A549 (cell line): ENCODE results near the gene SEMA4D. TPM values are rescaled to one million over a fixed set of nuclear protein-coding genes. Genes with fewer than 3 reads are reported as not detected.
"Not testable (repeated sequence)": the region's sequence is repeated elsewhere in the genome, so short reads cannot be mapped to it uniquely, and the experiment has no call there.

Experiments used
- ATAC-seq, 2 experiments: fragments of 200-7000 bp in 1 of 2; fragments of >200 bp in 1 of 2; cut with Nextera tagmentation in 1 of 2; cut with Tn5 transposase in 1 of 2; 3 replicates each; pipeline versions ENCODE4 v1.8.0 to v1.9.1; 2018 to 2020; ENCODE audit warnings: mild to moderate bottlenecking in 1 of 2, moderate library complexity in 1 of 2
- CTCF ChIA-PET: fragments of 300-600 bp; sonication (Branson Sonifier 250); formaldehyde crosslinking; extraction: SDS; loops from one replicate; lab custom pipeline; 2021; ENCODE audit warnings: antibody characterized with exemption, inconsistent platforms; lab: Yijun Ruan, JAX
- POLR2A ChIA-PET: fragments of 350-600 bp; formaldehyde crosslinking; extraction: SDS; loops from one replicate; lab custom pipeline; 2021; ENCODE audit warnings: antibody characterized with exemption, inconsistent platforms; lab: Yijun Ruan, JAX
- DNase-seq, 2 experiments: peaks; one replicate each; pipeline versions ENCODE4 v3.0.0 to v3.0.0-alpha.2; 2011 to 2016; ENCODE audit warnings: low read depth in 1 of 2, low spot score in 1 of 2
- FAIRE-seq: peaks from 2 replicates; lab custom pipeline; 2011; peaks lifted over from hg19 to GRCh38; lab: Jason Lieb, UNC
- H3K27ac ChIP-seq, 2 experiments: fragments of >200 bp; sonication (Bioruptor Twin); formaldehyde crosslinking; 3 replicates each; pipeline ENCODE4 v1.5.1; 2016 to 2017
- H3K4me1 ChIP-seq: fragments of >200 bp; sonication (Bioruptor Twin); formaldehyde crosslinking; 3 replicates; pipeline ENCODE4 v1.6.1; 2016
- H3K4me2 ChIP-seq: fragments of >200 bp; sonication (Bioruptor Twin); formaldehyde crosslinking; 3 replicates; pipeline ENCODE4 v1.6.1; 2016
- H3K4me3 ChIP-seq: fragments of >200 bp; sonication (Bioruptor Twin); formaldehyde crosslinking; 3 replicates; pipeline ENCODE4 v1.5.1; 2016
- H3K9me3 ChIP-seq: fragments of >200 bp; sonication (Bioruptor Twin); formaldehyde crosslinking; 3 replicates; pipeline ENCODE4 v1.6.1; 2016
- CHD4 ChIP-seq: fragments of 200-600 bp; sonication (generic); IDR thresholded peaks from 2 replicates; pipeline ENCODE4 v1.6.1; 2016; ENCODE audit warnings: antibody characterized with exemption, mild to moderate bottlenecking, borderline replicate concordance
- EHMT2 ChIP-seq: fragments of 200-600 bp; sonication (generic); IDR thresholded peaks from 2 replicates; pipeline ENCODE4 v1.6.1; 2016; ENCODE audit warnings: antibody characterized with exemption, low read depth, mild to moderate bottlenecking, moderate library complexity
- KDM5A ChIP-seq: fragments of 200-600 bp; sonication (generic); IDR thresholded peaks from 2 replicates; pipeline ENCODE4 v1.6.1; 2016; ENCODE audit warnings: antibody characterized with exemption, mild to moderate bottlenecking
- PBX3 ChIP-seq: IDR thresholded peaks from 2 replicates; pipeline ENCODE4 v1.6.1; 2012
- POLR2A ChIP-seq: IDR thresholded peaks from 2 replicates; pipeline ENCODE4 v1.6.1; 2012; ENCODE audit warnings: mild to moderate bottlenecking, low read length
- RFX5 ChIP-seq: fragments of 450-650 bp; IDR thresholded peaks from 2 replicates; pipeline ENCODE4 v1.7.1; 2014; ENCODE audit warnings: antibody characterized with exemption, mild to moderate bottlenecking, moderate library complexity
- TFCP2L1 ChIP-seq: fragments of 250-450 bp; sonication (Bioruptor Pico); IDR thresholded peaks from 2 replicates; pipeline ENCODE4 v1.5.0; 2021; ENCODE audit warnings: mild to moderate bottlenecking
- ZSCAN20 ChIP-seq: fragments of 250-450 bp; sonication (Bioruptor Pico); IDR thresholded peaks from 2 replicates; pipeline ENCODE4 v1.8.0; 2022; ENCODE audit warnings: mild to moderate bottlenecking, moderate library complexity
- WGBS: methylation state at CpG from one replicate; pipeline ENCODE4 v1.1.6; 2017; ENCODE audit errors: missing lambda C conversion rate; 5-methylcytosine and 5-hydroxymethylcytosine counted together
- polyA plus RNA-seq, 4 experiments: library from polyadenylated mRNA; depleted of rRNA in 3 of 4; stranded (reverse); fragments of >200 nt; fragmentation: RNase III in 1 of 4; extraction: RNeasy Plus Mini Kit Qiagen cat#74134 plus additional on column Dnase treatment in 1 of 4; gene quantifications; 2 replicates in 3 of 4; 3 replicates in 1 of 4; pipeline ENCODE4 v1.2.3, GENCODE V29; 2011 to 2017
- TF ChIP-seq, protein P1 (sequence below): fragments of 200-600 bp; sonication (generic); IDR thresholded peaks from 2 replicates; pipeline ENCODE4 v1.6.1; 2016; ENCODE audit warnings: antibody characterized with exemption, mild to moderate bottlenecking, moderate library complexity

The SEMA4D gene
- polyA plus RNA-seq, 2 of the 4 experiments (the other 2 are of a cell fraction), result 5.3 to 7.2 TPM

- CTCF ChIA-PET, result no interaction called here
- H3K27ac ChIP-seq, result no peak overlapping the region
- H3K4me1 ChIP-seq, result no peaks in the 10 kb centered on the region
- no peaks in the 10 kb centered on the region for H3K9me3 ChIP-seq
- no peak for FAIRE-seq
- TF ChIP-seq, protein P1, sequence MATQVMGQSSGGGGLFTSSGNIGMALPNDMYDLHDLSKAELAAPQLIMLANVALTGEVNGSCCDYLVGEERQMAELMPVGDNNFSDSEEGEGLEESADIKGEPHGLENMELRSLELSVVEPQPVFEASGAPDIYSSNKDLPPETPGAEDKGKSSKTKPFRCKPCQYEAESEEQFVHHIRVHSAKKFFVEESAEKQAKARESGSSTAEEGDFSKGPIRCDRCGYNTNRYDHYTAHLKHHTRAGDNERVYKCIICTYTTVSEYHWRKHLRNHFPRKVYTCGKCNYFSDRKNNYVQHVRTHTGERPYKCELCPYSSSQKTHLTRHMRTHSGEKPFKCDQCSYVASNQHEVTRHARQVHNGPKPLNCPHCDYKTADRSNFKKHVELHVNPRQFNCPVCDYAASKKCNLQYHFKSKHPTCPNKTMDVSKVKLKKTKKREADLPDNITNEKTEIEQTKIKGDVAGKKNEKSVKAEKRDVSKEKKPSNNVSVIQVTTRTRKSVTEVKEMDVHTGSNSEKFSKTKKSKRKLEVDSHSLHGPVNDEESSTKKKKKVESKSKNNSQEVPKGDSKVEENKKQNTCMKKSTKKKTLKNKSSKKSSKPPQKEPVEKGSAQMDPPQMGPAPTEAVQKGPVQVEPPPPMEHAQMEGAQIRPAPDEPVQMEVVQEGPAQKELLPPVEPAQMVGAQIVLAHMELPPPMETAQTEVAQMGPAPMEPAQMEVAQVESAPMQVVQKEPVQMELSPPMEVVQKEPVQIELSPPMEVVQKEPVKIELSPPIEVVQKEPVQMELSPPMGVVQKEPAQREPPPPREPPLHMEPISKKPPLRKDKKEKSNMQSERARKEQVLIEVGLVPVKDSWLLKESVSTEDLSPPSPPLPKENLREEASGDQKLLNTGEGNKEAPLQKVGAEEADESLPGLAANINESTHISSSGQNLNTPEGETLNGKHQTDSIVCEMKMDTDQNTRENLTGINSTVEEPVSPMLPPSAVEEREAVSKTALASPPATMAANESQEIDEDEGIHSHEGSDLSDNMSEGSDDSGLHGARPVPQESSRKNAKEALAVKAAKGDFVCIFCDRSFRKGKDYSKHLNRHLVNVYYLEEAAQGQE, result no peak
- TF ChIP-seq ZSCAN20 (CRISPR knock-in tag), result no peak
- ATAC-seq, result no peak
- no peak overlapping the region for H3K4me3 ChIP-seq
- no peak overlapping the region for H3K4me2 ChIP-seq
- POLR2A ChIA-PET, result no interaction called here
- 84% methylated on average over 15 of the region's 15 CpGs for WGBS
- no peak for DNase-seq
These were observed 16.9 kb downstream of the SEMA4D start for GRCh38 chr9:89480825-89481537.

GRCh38 chr9:89480372-89480771, 17.5 kb downstream of the SEMA4D start:
- H3K27ac ChIP-seq, H3K4me2 ChIP-seq, FAIRE-seq, ATAC-seq, H3K4me1 ChIP-seq, POLR2A ChIA-PET, DNase-seq, H3K9me3 ChIP-seq, CTCF ChIA-PET, H3K4me3 ChIP-seq: not testable (repeated sequence)
- 90% methylated on average over 11 of the region's 27 CpGs for WGBS

DNA sequence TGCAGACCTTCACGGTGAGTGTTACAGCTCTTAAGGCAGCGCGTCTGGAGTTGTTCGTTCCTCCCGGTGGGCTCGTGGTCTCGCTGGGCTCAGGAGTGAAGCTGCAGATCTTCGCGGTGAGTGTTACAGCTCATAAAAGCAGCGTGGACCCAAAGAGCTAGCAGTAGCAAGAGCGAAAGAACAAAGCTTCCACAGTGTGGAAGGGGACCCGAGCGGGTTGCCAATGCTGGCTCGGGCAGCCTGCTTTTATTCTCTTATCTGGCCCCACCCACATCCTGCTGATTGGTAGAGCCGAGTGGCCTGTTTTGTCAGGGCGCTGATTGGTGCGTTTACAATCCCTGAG, 18.3 kb downstream of the SEMA4D start:
- H3K4me3 ChIP-seq, CTCF ChIA-PET, DNase-seq, H3K27ac ChIP-seq, ATAC-seq, POLR2A ChIA-PET, H3K4me2 ChIP-seq, H3K9me3 ChIP-seq, H3K4me1 ChIP-seq, FAIRE-seq: not testable (repeated sequence)
- 96% methylated on average over 13 of the region's 17 CpGs for WGBS

- 95% methylated on average over 8 of the region's 16 CpGs for WGBS
- Histone ChIP-seq H3K9me3 (no peaks in the 10 kb centered on the region), H3K4me3 (no peak overlapping the region), H3K4me1 (0 out of 3 replicates have a peak, but pooled peaks cover 3% of the 10 kb centered on the region), H3K27ac (no peak overlapping the region), H3K4me2 (no peak overlapping the region)
- DNase-seq (no peak), FAIRE-seq (no peak), ATAC-seq (no peak)
- CTCF ChIA-PET, result no interaction called here
- POLR2A ChIA-PET, result no interaction called here
- no peak for TF ChIP-seq EHMT2
- no peak for TF ChIP-seq KDM5A
- no peak for TF ChIP-seq POLR2A
- TF ChIP-seq PBX3, result no peak
- TF ChIP-seq RFX5, result no peak
- TF ChIP-seq, protein P1, result no peak
- no peak for TF ChIP-seq CHD4
- no peak for TF ChIP-seq TFCP2L1 (CRISPR knock-in tag)
These were observed 18.9 kb downstream of the SEMA4D start for GRCh38 chr9:89478821-89479668.
